Measurements from ENCODE around the gene NUDT4. TPM values are rescaled to one million over a fixed set of nuclear protein-coding genes. Genes with fewer than 3 reads are reported as not detected.
"Not testable (repeated sequence)": the region's sequence is repeated elsewhere in the genome, so short reads cannot be mapped to it uniquely, and the experiment has no call there.

The NUDT4 gene
- total RNA-seq, 1 donor from 2014 or later = 60.2 TPM

DNA sequence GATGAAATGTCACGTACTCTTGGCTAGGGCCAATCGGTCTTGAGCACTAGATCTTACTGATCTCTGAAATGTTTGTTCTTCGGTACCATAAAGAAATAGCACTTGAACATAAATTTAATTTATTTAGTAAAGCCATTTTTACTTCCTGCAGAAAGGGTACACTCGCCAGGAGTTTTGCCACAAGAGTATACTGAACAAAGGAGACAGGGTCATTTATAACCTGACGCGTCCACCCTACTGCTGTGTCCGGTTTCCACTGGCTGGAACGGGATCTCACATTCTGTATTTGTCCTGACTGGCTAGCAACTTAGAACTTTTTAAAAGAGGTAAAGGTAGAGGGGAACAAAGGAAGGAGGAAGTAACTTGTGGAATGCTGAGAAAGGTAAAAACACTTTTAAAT lies 34.7 kb downstream of the NUDT4 start:
- H3K9me3 Mint-ChIP-seq (ENCODE audit: unreplicated experiment); H3K9ac ChIP-seq (ENCODE audit: low read length); H4K20me1 ChIP-seq (ENCODE audit: insufficient read depth, low read length); H3K4me3 Mint-ChIP-seq (ENCODE audit: unreplicated experiment); FAIRE-seq; H3K27me3 ChIP-seq (ENCODE audit: insufficient read depth, low read length); H3K36me3 Mint-ChIP-seq (ENCODE audit: low read depth, unreplicated experiment); H3K4me3 ChIP-seq (ENCODE audit: insufficient read depth, low read depth, low read length); H3K4me2 ChIP-seq (ENCODE audit: low read length); H2AFZ ChIP-seq (ENCODE audit: low read depth, low read length); DNase-seq (ENCODE audit: low read depth); H3K27me3 Mint-ChIP-seq (ENCODE audit: low read depth, unreplicated experiment); H3K9me3 ChIP-seq (ENCODE audit: insufficient read depth, low read depth, low read length); H3K27ac ChIP-seq (ENCODE audit: low read depth, low read length): not testable (repeated sequence)
- Histone ChIP-seq H3K4me1 (ENCODE audit: insufficient read depth, low read length) (peaks cover 13% of the 10 kb centered on the region), H3K36me3 (ENCODE audit: insufficient read depth, low read length) (peaks cover 20% of the 10 kb centered on the region), H3K79me2 (ENCODE audit: insufficient read depth, low read length) (peaks cover 67% of the 10 kb centered on the region)
- H3K27ac Mint-ChIP-seq (ENCODE audit: unreplicated experiment) = peak overlapping the region; percentile 23
- peaks cover 37% of the 10 kb centered on the region for H3K4me1 Mint-ChIP-seq (ENCODE audit: low read depth, unreplicated experiment)

DNA sequence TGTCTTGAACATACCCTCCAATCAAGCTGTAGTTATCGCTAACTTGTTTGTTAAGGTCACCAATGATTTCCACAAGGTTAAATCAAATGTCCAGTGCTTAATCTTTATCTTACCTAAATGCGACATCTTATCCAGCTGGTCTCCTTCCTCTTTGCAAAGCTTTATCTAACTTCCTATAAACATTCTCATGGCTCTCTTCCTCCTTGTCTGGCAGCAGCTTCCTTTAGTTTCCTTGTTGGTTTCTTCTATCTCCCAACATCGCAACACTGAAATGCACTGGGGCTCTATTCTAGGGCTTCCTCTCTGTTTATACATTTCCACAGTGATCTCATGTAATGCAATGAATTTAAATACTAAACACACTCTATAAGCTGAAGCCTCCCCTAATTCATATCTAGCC lies 35.3 kb downstream of the NUDT4 start:
- H3K9me3 ChIP-seq (ENCODE audit: insufficient read depth, low read depth, low read length) = no peaks in the 10 kb centered on the region
- TF ChIP-seq EZH2 (IDR thresholded peaks at IDR 0.05; ENCODE audit: insufficient read depth, low read length) = no peak
- TF ChIP-seq, protein P1, sequence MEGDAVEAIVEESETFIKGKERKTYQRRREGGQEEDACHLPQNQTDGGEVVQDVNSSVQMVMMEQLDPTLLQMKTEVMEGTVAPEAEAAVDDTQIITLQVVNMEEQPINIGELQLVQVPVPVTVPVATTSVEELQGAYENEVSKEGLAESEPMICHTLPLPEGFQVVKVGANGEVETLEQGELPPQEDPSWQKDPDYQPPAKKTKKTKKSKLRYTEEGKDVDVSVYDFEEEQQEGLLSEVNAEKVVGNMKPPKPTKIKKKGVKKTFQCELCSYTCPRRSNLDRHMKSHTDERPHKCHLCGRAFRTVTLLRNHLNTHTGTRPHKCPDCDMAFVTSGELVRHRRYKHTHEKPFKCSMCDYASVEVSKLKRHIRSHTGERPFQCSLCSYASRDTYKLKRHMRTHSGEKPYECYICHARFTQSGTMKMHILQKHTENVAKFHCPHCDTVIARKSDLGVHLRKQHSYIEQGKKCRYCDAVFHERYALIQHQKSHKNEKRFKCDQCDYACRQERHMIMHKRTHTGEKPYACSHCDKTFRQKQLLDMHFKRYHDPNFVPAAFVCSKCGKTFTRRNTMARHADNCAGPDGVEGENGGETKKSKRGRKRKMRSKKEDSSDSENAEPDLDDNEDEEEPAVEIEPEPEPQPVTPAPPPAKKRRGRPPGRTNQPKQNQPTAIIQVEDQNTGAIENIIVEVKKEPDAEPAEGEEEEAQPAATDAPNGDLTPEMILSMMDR (IDR thresholded peaks at IDR 0.05; ENCODE audit: insufficient read depth, low read depth, low read length) = no peak
- no peaks in the 10 kb centered on the region for H3K27me3 ChIP-seq (ENCODE audit: insufficient read depth, low read length)
- no peak overlapping the region for H3K9ac ChIP-seq (ENCODE audit: low read length)
- H3K79me2 ChIP-seq (ENCODE audit: insufficient read depth, low read length) = peaks cover 74% of the 10 kb centered on the region
- peaks cover 15% of the 10 kb centered on the region for H3K36me3 ChIP-seq (ENCODE audit: insufficient read depth, low read length)
- H3K4me3 ChIP-seq (ENCODE audit: insufficient read depth, low read depth, low read length) = no peak overlapping the region
- DNase-seq (ENCODE audit: low read depth) (no peak), FAIRE-seq (no peak)
- H3K4me1 Mint-ChIP-seq (ENCODE audit: low read depth, unreplicated experiment) = peaks cover 37% of the 10 kb centered on the region
- H3K27me3 Mint-ChIP-seq (ENCODE audit: low read depth, unreplicated experiment) = no peaks in the 10 kb centered on the region
- H3K36me3 Mint-ChIP-seq (ENCODE audit: low read depth, unreplicated experiment) = peaks cover 8% of the 10 kb centered on the region
- H3K4me2 ChIP-seq (ENCODE audit: low read length) = no peak overlapping the region
- no peak overlapping the region for H3K4me3 Mint-ChIP-seq (ENCODE audit: unreplicated experiment)
- H3K9me3 Mint-ChIP-seq (ENCODE audit: unreplicated experiment) = peaks cover 1% of the 10 kb centered on the region
- H4K20me1 ChIP-seq (ENCODE audit: insufficient read depth, low read length) = peaks cover 7% of the 10 kb centered on the region
- no peak overlapping the region for H3K27ac ChIP-seq (ENCODE audit: low read depth, low read length)
- no peak overlapping the region for H2AFZ ChIP-seq (ENCODE audit: low read depth, low read length)
- peaks cover 13% of the 10 kb centered on the region for H3K4me1 ChIP-seq (ENCODE audit: insufficient read depth, low read length)
- peak overlapping the region; percentile 36 for H3K27ac Mint-ChIP-seq (ENCODE audit: unreplicated experiment)

DNA sequence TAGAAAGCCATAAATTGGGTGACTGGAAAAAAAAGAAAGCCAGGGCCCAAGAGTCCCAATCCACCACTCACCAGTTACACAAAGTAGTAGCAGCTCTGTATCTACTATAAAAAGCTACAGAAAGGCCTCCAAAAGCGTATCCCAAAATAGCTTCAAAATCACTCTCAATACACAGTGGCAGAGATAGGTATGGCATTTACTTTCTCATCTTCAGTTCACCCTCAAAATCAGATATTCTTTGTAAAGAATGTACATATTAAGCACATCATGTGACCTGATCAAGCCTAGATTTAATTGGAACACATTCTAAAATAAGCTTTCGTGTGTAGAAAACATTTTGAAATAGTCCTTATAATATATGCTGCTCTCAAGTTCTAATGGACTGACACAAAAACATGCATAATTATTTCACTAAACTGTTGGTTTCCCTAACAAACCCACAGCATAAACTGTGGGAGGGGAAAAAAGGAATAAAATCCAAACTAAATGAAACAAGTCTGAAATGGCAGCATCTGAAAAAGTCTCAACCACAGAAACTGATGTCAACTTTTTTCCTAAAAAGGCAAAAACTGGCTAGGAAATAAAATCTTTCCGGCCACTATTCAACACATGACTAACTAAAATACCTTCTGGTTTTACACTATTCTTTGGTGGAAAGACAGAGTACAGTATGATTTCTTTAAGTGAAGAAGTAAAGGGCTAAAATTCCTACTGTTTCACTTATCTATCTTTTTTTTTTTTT lies 38.2 kb downstream of the NUDT4 start:
- Histone ChIP-seq H3K9me3 (ENCODE audit: insufficient read depth, low read depth, low read length) (no peaks in the 10 kb centered on the region), H2AFZ (ENCODE audit: low read depth, low read length) (no peak overlapping the region), H3K79me2 (ENCODE audit: insufficient read depth, low read length) (peaks cover 98% of the 10 kb centered on the region), H3K9ac (ENCODE audit: low read length) (peak overlapping the region; percentile 45), H3K27ac (ENCODE audit: low read depth, low read length) (peak overlapping the region; percentile 43), H3K4me1 (ENCODE audit: insufficient read depth, low read length) (peaks cover 10% of the 10 kb centered on the region), H4K20me1 (ENCODE audit: insufficient read depth, low read length) (peaks cover 22% of the 10 kb centered on the region), H3K27me3 (ENCODE audit: insufficient read depth, low read length) (no peaks in the 10 kb centered on the region), H3K36me3 (ENCODE audit: insufficient read depth, low read length) (no peaks in the 10 kb centered on the region), H3K4me2 (ENCODE audit: low read length) (peak overlapping the region; percentile 68), H3K4me3 (ENCODE audit: insufficient read depth, low read depth, low read length) (peak overlapping the region; percentile 22)
- H3K9me3 Mint-ChIP-seq (ENCODE audit: unreplicated experiment) = peaks cover 1% of the 10 kb centered on the region
- peaks cover 47% of the 10 kb centered on the region for H3K4me1 Mint-ChIP-seq (ENCODE audit: low read depth, unreplicated experiment)
- TF ChIP-seq, protein P1 (IDR thresholded peaks at IDR 0.05; ENCODE audit: insufficient read depth, low read depth, low read length) = no peak
- no peak for TF ChIP-seq EZH2 (IDR thresholded peaks at IDR 0.05; ENCODE audit: insufficient read depth, low read length)
- peak overlapping the region; percentile 93 for H3K27ac Mint-ChIP-seq (ENCODE audit: unreplicated experiment)
- H3K36me3 Mint-ChIP-seq (ENCODE audit: low read depth, unreplicated experiment) = no peaks in the 10 kb centered on the region
- DNase-seq (ENCODE audit: low read depth) = peak; percentile 80
- H3K27me3 Mint-ChIP-seq (ENCODE audit: low read depth, unreplicated experiment) = no peaks in the 10 kb centered on the region
- FAIRE-seq = peak; percentile 49
- peak overlapping the region; percentile 3 for H3K4me3 Mint-ChIP-seq (ENCODE audit: unreplicated experiment)

Measured in astrocyte (in vitro differentiated cells and primary cell).